Activated CD8-positive, alpha-beta memory T cell treated with anti-CD3 and anti-CD28 coated beads for 1 hour (primary cell): ENCODE data around the gene FGD4.

Experiments used
- DNase-seq, 2 donors: peaks; one replicate each; pipeline ENCODE4 v3.0.0-alpha.2; 2020; ENCODE audit warnings: low read depth in 1 of 2; ENCODE audit errors: extremely low read depth in 1 of 2

Gene FGD4

DNA sequence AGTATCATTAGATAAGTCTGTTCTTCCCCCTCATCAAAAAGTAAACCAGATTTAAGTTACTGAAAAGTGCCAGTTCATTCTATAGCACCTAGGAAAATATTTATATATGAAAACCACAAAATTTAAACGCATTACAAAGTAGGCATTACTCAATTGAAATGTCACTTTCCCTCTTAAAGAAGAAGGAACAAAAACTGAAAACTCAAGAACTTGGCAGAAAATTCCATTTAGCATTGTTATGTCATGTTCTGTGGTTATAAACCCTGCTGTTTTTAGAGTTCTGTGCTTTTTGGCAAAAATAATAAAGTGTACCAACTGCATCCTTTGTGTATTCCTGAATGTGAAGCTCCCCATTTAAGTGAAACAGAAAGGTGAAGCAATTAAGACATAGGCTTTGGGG, 3.6 kb downstream of the FGD4 start:
- no peak for DNase-seq

DNA sequence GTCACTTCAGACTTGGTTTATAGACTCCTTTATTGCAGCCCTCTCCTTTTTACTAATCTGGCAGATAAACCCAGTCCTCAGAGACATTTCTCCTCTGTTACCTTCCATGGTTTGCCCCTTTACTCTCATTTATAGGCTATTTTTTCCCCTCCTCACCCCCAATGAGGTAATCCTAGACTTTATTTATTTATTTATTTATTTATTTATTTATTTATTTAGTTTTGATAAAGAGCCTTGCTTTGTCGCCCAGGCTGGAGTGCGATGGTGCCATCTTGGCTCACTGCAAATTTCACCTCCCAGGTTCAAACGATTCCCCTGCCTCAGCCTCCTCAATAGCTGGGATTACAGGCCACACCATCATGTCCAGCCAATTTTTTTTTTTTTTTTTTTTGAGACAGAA, 8.4 kb downstream of the FGD4 start:
- DNase-seq = no peak

DNA sequence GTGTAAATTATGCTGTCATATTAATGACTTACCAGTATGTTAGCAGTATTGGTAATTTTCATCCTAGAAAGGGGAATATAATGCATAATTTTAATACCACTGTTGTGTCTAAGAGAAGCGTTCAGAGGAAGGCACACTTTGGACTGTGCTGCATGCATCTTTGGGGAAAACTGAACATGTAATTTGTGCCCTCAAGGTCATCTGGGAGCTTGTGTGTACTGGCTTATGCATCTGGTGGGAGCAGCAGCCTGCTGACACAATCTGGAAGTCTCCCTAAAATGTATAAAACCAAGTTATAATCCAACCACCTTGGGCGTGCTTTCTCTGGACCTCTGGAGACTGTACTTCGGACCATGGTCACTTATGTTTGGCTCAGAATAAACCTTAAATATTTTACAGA, 14.1 kb downstream of the FGD4 start:
- DNase-seq = no peak

DNA sequence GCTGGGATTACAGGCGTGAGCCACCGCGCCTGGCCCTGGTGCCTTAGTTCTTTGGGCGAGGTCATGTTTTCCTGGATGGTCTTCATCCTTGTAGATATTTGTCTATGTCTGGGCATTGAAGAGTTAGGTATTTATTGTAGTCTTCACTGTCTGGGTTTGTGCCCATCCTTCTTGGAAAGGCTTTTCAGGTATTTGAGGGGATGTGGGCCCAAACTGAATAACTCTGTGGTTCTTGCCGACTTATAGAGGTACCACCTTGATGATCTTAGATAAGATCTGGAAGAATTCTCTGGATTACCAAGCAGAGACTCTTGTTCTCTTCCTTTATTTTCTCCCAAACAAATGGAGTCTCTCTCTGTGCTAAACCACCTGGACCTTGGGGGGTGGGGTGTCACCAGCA, 18.9 kb downstream of the FGD4 start:
- no peak for DNase-seq

DNA sequence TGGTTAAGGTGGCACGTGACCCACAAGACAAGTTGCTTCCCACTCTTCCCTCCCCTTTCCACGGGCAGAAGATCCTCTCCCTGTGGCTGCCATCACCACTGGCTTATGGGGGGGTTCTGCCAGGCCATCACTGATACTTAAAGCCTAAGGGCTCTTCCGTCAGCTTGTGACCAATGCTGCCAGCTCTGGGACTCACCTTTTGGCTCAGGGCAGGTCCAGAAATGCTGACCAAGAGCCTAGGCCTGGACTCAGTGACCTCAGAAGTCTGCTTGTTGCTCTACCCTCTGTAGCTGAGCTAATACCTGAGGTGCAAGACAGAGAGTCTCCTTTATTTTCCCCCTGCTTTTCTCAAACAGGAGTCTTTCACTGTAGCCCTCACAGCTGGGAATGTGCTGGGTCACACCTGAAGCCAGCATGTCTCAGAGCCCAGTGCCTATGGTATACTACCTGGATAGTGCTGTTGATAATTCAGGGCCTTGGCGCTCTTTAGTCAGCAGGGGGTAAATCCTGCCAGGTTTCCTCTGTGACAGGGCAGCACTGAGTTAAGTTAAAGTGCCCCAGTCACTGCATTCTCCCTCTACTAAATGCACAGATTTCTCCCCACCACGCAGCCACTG, 19.7 kb downstream of the FGD4 start:
- no peak for DNase-seq

DNA sequence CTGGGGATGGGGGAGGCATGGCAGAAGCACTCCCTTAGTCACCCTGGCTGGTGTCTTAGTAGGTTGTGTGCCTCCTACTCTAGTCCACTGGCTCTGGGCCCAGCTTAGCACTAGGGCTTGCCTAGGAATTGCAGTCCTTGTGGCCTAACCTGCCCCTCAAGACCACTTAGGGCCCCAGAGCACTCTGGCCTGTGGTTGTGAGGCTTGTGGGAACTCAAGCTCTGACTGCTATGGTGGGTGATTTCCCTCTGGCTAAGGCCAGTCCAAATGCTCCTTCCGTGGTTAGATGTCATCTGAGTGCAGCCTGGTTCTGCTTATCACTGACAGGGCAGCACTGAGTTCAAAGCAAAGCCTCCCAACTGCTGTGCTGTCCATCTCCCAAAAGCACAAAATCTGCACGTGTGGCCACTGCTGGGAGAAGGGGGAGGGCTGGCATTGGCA, 20.2 kb downstream of the FGD4 start:
- no peak for DNase-seq

DNA sequence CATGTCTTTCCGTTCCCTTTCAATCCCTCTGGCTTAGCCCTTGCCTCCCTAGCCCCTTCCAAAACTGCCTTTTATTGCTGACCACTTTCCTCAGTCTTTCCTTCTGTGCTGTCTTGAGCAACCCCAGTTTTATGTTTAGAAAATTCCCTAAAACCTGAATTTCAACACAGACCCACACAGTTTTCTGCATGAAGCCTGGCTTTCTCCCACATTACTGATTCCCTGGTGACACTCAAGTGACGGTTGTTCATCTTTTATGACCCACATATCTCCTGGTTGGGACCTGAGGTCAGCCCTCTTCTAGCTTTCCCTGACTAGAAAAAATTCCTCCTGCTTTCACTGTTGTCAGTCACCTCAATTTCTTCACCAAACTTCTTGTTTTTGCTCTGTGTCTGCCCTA, 21.0 kb downstream of the FGD4 start:
- no peak for DNase-seq

DNA sequence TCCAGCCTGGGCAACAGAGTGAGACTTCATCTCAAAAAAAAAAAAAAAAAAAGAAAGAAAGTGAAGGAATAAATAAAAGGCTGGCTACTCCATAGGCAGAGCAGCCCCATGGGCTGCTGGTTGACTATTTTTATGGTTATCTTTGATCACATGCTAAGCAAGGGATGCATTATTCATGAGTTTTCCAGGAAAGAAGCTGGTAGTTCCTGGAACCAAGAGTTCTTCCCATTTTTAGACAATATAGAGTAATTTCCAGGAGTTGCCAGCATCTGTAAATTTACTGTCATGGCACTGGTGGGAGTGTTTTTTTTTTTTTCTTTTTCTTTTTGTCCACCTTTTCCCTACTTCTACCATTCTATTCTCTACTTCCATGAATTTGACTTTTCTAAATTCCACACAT, 24.2 kb downstream of the FGD4 start:
- no peak for DNase-seq

DNA sequence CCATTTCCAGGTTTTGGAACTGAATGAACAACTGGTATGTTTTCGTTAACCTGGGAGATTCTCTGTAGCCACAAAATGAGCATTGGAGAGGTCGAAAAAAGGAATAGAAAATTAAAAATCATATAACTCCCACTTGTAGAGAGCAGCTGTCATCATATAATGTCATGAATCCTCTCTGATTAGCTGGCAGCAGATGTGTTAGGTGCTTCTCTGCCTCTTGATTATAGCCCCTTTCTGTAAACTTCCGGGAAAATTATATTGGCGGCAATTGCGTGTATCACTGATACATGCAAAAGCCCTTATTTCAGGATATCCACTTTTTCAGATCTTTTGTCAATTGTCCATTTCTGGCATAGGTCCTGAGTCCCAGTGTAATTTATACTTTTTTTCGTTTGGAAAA, 31.7 kb downstream of the FGD4 start:
- no peak for DNase-seq

DNA sequence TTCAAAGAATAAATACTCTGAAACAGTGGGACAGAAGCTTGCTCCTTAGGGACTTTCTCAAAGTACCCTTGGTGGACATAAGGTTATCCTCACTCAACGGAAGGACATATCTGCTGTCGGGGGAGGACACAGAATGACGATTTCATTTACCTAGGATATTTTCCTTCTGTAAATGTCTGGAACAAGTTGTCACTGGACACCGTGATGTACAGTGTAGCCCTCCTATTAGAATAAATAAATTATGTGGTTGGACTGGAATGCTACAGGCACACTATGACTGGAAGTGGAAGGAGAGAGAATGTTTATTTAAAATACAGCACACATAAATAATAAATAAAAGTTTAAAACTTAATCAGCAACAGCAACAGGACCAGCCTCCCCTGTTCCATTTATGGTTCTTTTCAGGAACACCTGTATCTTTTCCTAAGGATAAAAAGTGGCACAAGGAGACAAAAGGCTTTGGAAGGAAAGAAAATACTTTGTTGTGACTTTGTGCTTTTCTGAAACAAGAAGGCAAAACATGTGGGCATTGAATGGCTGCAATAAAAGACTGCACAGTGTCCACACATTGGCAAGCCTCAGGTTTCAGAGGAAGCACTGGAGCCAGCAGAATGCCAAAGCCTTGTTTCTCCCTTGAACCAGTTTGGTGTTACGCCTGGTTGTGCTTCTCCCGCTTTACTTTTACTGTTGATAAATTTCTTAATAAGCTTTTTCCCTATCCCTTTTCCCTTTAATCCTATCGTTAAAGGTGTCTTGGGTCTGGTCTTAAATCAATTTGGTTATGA, 36.8 kb downstream of the FGD4 start:
- DNase-seq = no peak

DNA sequence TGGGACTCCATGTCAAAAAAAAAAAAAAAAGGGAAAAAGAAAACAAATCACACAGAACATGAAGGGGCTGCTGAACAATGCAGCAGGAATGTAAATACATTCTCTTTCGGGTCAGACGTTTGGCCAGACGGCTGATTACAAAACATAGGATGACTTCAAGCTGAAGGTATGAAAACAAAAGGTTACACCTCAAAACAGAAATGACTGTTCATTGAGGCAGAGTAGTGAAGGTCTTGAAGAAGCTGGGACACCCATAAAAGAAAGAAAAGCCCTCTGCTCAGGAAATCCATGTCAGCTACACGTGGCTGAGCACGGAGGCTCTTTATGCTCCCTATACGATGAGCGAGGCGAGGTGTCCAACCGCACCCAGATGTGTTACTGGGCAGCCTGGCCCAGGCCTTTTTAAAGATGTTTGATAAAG, 37.7 kb downstream of the FGD4 start:
- no peak for DNase-seq

DNA sequence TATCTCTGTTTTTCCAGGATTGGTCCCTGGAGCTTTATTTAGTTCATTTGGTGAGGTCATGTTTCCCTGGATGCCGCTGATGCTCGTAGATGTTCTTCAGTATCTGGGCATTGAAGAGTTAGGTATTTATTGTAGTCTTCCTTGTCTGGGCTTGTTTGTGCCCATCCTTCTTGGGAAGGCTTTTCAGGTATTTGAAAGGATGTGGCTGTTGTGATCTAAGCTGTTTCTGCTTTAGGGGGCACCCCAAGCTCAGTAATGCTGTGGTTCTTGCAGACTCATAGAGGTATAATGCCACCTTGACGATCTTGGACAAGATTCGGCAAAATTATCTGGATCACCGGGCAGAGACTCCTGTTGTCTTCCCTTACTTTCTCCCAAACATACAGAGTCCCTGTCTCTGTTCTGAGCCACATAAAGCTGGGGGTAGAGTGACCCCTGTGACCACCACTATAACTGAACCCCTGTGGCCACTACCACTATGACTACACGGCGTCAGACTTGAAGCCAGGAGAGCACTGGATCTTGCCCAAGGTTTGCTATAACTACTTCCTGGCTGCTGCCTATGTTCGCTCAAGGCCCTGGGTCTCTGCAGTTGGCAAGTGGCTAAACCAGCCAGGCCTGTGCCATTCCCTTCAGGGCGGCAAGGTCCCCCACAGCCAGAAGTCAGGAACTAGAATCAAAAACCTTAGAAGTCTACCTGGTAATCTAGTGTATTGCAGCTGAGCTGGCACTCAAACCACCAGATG, 40.9 kb downstream of the FGD4 start:
- no peak for DNase-seq

DNA sequence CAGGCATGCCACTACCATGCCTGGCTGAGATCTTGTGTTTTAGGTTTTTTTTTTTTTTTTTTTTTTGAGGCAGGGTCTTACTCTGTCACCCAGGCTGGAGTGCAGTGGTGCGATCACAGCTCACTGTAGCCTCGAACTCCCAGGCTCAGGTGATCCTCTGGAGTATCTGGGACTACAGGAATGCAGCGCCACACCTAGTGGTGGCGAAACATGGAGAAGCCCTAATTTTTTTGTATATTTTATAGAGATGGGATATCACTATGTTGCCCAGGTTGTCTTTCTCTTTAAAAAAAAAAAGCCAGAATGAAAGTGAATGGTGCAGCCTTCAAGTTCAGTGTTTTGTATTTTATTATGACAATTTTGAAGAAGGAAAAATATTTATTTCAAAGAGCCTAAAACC, 44.1 kb downstream of the FGD4 start:
- DNase-seq = no peak

DNA sequence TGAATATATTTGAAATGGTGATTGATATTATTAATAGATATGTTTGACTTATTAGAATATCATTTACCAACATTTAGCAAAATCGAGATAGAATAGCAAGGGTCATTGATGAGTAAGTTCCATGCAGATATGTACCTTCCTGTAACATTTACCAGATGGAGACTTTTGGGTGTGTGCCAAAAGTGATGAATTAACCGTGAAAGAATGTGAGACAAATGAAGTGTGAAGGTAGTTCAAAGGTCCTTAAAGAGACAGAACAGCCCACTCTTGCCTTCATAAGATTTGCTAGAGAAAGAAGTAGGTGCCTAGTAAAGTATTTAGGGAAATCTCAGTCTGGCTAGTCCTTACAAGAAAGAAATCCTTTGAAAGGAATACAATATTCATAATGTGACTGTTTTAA, 45.5 kb downstream of the FGD4 start:
- DNase-seq = no peak

DNA sequence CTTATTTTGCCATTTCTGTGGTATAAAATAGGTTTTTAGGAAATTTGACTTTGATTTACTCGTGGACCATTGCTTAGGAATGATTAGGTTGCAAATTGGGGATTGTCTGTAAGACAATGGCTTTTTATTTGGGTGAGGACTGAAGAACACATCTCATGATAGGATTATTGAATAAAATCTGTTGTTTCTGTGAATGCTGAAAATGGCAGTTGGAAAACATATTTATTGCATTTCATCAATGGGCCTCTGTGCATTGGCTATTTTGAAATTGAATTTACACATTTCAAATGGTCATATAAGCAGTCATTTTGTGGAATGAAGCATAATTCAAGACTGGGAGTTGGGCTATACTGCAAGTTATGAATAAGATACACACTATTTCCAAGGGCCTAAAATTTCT, 46.0 kb downstream of the FGD4 start:
- no peak for DNase-seq

DNA sequence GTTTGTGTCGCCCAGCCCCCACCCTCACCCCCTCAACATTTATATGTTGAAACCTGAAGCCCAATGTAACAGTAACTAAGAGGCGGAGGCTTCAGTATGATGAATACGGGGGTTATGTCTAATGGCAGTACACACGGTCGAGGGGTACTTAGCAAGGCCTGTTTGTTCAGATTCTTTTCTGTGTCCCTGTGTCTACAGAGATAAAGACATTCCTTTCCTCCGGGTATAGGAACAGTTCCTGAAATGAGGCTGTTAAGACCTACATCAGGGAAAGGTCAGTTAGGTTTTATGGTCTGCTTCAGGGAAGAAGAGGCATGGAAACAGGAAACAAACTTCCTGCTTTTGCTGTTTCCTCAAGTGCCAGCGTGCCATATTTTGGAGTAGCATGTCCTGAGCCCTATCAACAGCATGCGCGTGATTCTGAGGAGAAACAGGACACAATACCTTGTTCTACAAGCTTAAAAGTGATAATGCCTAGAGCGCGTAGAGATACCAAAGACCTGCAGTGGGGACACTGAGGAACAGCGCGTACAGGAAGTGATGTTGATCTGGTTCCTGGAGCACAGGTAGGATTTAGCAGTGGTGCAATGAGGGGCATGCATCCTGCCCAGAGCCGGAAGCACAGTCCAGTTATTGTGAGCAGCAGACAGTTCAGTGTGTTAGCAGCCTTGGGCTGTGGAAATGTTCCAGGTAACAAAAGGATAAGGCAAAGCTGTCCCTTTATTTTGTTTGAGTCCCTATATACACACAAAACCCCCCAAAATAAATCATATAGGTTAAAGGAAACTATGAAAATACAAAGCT, 47.2 kb downstream of the FGD4 start:
- DNase-seq = no peak

DNA sequence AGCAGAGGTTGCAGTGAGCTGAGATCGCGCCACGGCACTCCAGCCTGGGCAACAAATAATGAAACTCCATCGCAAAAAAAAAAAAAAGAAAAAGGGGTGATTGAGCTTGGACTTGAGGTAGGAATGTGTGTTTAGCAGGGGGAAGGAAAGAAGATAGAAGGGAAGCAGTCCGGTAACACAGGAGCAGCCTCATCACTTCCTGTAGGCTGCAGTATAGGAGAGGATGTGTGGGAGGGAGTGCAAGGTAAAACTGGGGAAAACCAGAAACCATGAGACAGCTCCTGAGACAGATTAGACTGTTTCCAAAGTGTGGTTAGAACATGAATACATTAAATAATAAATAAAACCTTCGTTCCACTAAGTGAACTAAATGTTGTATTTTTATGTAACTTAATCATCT, 49.2 kb downstream of the FGD4 start:
- no peak for DNase-seq

DNA sequence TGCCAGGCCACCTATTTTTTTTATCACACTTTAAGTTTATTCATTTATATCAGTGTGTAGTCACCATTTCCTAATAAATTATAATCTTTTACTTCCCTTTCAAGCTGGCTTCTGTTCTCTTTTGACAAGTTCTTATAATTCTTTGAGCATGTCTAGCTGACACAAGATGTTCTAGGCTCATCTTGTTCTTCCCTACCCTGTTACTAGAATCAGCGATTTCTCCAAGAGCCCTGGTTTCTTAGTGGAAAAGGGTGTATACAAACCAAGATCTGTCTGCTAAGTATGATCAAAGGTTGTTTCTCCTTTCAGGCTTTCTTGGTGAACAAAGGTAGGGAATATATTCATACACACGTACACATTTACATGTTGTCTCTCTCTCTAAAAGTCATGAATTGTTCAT, 51.0 kb downstream of the FGD4 start:
- DNase-seq = no peak

DNA sequence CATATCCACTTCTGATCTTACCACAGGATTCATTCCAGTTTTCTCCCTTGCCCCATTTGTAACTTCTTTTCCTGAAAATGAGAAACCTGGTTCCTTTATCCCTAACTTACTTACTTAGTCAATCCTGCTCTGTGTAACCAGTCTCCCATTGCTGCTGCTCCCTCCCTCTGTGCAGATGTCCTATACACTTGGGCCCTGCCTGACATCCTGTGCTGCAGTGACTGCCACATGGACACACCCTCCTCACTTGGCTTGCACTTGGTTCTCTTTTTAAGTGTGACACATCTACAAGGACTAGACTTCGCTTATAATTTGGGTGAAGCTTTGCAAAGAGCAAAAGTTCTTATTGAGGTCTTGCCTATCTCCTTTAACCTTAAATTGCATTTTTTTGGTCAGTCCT, 51.4 kb downstream of the FGD4 start:
- no peak for DNase-seq

DNA sequence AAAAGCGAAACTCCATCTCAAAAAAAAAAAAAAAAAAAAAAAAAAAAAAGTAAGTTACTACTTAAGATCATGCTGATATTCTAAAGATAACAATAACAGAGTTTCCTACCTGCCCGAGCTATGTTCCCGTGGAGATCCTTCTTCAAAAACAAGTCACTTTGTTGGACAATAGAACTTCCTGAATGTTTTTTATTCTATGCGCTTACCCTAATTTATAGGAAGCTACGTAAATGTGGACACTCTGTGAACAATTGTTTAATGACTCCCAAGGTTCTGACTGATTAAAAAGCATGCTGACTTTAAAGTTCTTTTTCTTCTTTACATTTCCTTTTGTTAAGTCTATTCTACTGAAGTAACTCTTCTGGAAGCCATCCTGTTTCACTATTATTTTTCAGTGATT, 52.5 kb downstream of the FGD4 start:
- DNase-seq = no peak

DNA sequence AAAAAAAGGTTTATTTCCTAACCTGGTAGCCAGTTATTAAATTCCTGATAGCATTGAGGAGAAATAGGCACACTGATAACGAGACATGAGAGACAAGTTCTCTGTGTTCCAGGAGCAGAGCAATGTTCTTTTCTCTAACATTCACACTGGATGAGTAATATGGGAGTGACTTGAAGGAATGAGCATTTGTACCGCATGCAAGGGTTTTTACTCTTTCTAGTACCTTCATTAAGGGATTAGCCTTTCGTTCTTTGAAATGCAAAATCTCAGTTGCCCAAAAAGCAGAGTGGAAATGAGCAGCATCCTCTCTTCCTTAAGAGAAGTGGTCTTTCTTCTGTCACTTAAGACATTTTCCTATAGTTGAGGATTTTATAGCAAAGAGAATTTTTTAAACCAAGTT, 54.7 kb downstream of the FGD4 start:
- DNase-seq = no peak
